ENCODE data around the gene ATG2A.

- TF ChIP-seq POLR2AphosphoS5 (IDR thresholded peaks at IDR 0.05; ENCODE audit: low read depth) (no peak), CTCF (IDR thresholded peaks at IDR 0.05; ENCODE audit: insufficient read depth, low read length) (no peak), SPI1 (IDR thresholded peaks at IDR 0.05; ENCODE audit: borderline replicate concordance, low read depth) (no peak), REST (IDR thresholded peaks at IDR 0.05; ENCODE audit: insufficient replicate concordance, low read depth) (no peak), GABPA (IDR thresholded peaks at IDR 0.05; ENCODE audit: low read depth) (no peak)
Observed at GRCh38 chr11:64869571-64870175, 47.3 kb downstream of the ATG2A start.

All from HL-60 (cell line).